GM18519 (cell line): ENCODE results near the gene PCGF6.
"Not testable (repeated sequence)": the region's sequence is repeated elsewhere in the genome, so short reads cannot be mapped to it uniquely, and the experiment has no call there.

ENCODE experiments used
- ATAC-seq: cut with Tn5 transposase; IDR thresholded peaks from one replicate; pipeline ENCODE4 v1.9.1; 2021; ENCODE audit warnings: mild to moderate bottlenecking, moderate library complexity; ENCODE audit not compliant: unreplicated experiment, low FRiP score

The PCGF6 gene

GRCh38 chr10:103262229-103262628, 88.7 kb downstream of the PCGF6 start:
- ATAC-seq, result no peak

- no peak for ATAC-seq
These were observed 91.0 kb downstream of the PCGF6 start for GRCh38 chr10:103259989-103260388.

- not testable (repeated sequence) for ATAC-seq
These were observed 92.0 kb downstream of the PCGF6 start for GRCh38 chr10:103258928-103259327.

DNA sequence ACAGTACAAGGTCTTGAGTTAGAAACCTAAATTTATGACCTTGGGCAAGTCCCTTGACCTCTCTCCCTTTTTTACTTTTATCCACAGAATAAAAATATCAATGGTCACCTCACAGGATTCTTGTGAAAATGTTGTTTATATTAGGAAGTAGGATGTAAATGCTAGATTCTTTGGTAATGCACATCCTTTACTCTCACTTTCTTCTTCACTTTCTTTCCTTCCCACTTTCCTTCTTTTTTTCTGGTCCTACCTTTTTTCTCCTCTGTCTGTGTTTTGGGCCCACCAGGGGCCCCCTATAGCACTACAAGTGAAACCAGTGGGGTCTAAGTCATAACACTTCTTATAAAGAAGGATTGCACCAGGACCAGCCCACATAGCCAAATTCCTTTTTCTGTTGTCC, 93.1 kb downstream of the PCGF6 start:
- no peak for ATAC-seq

DNA sequence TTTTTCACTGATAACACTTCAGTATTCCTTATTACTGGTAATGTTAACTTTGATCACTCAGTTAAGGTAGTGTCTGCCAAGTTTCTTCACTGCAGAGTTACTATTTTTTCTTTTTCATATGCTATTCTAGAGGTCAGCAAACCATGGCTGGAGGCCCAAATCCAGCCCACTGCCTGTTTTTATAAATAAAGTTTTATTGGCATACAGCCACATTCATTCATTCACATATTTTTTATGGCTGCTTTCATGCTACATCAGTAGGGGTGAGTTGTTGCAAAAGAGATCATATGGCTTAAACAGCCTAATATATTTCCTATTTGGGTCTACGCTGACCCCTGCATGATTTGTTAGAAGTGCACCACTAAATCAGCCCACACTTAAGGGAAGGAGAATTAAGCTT, 94.3 kb downstream of the PCGF6 start:
- no peak for ATAC-seq

- ATAC-seq, result no peak
These were observed 96.2 kb downstream of the PCGF6 start for GRCh38 chr10:103254538-103255325.

GRCh38 chr10:103254113-103254512, 96.8 kb downstream of the PCGF6 start:
- no peak for ATAC-seq
